Nephron (organoid): ENCODE measurements around the gene MRPL47.

Source experiments
- H3K27ac Mint-ChIP-seq, 3 experiments: 2 replicates each; pipeline ENCODE4 v1.8.0; 2020; ENCODE audit warnings: mixed read lengths in 3 of 3, mild to moderate bottlenecking in 2 of 3, moderate library complexity in 1 of 3
- H3K27me3 Mint-ChIP-seq: 2 replicates; pipeline ENCODE4 v1.8.0; 2021; ENCODE audit warnings: low read depth, mild to moderate bottlenecking, moderate library complexity, mixed read lengths
- H3K36me3 Mint-ChIP-seq: 2 replicates; pipeline ENCODE4 v1.8.0; 2020; ENCODE audit warnings: low read depth, mixed read lengths
- H3K4me1 Mint-ChIP-seq: 2 replicates; pipeline ENCODE4 v1.8.0; 2020; ENCODE audit warnings: mixed read lengths
- H3K4me3 Mint-ChIP-seq, 3 experiments: 2 replicates each; pipeline ENCODE4 v1.8.0; 2020; ENCODE audit warnings: mild to moderate bottlenecking in 3 of 3, mixed read lengths in 3 of 3, moderate library complexity in 2 of 3
- H3K9me3 Mint-ChIP-seq: 2 replicates; pipeline ENCODE4 v1.8.0; 2020; ENCODE audit warnings: mixed read lengths
- TF ChIP-seq, protein P1 (sequence below), 3 experiments: fragments of 200-600 bp; sonication (generic); IDR thresholded peaks; one replicate each; pipeline ENCODE4 v1.5.0; 2021; ENCODE audit warnings: antibody characterized with exemption in 3 of 3; ENCODE audit not compliant: unreplicated experiment in 3 of 3

Gene MRPL47

DNA sequence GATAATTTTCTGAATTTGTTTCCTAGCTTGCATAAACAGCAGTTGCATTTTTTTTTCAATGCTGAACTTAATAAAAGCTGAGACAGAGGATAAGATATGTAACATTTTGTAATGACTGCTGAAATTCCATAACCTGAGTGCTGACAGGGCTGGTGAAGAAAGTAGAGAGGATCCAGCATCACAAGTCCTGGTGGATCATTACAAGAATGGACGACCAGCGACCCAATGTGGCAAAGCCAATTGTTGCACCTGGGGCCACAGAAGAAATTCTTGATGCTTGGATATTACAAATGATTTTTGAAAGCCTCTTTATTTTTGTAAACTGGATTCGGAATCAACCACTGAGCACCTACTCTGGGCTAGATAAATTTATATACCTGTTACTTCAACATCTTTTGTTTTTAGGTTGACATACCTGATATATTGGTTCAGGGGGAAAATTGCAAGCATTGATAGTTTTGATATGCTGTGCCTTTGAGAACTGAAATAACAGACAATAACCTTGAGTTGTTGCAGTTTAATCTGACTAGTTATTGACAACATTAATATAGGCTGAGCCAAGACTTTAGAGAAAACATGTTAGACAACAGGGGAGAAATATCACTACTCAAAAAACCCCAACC is 45.6 kb downstream of the MRPL47 start:
- Mint-ChIP-seq H3K9me3 (no peaks in the 10 kb centered on the region), H3K27me3 (no peaks in the 10 kb centered on the region), H3K36me3 (no peaks in the 10 kb centered on the region), H3K27ac (peak overlapping the region in 1 of 3 experiments; percentile 36), H3K4me1 (peaks cover 5% of the 10 kb centered on the region), H3K4me3 (peak overlapping the region in 1 of 3 experiments; percentile 43)
- TF ChIP-seq, protein P1, sequence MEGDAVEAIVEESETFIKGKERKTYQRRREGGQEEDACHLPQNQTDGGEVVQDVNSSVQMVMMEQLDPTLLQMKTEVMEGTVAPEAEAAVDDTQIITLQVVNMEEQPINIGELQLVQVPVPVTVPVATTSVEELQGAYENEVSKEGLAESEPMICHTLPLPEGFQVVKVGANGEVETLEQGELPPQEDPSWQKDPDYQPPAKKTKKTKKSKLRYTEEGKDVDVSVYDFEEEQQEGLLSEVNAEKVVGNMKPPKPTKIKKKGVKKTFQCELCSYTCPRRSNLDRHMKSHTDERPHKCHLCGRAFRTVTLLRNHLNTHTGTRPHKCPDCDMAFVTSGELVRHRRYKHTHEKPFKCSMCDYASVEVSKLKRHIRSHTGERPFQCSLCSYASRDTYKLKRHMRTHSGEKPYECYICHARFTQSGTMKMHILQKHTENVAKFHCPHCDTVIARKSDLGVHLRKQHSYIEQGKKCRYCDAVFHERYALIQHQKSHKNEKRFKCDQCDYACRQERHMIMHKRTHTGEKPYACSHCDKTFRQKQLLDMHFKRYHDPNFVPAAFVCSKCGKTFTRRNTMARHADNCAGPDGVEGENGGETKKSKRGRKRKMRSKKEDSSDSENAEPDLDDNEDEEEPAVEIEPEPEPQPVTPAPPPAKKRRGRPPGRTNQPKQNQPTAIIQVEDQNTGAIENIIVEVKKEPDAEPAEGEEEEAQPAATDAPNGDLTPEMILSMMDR (IDR thresholded peaks at IDR 0.05; ENCODE audit: unreplicated experiment in 3 of 3), result peak; percentile 82 to 85 (median 84)

DNA sequence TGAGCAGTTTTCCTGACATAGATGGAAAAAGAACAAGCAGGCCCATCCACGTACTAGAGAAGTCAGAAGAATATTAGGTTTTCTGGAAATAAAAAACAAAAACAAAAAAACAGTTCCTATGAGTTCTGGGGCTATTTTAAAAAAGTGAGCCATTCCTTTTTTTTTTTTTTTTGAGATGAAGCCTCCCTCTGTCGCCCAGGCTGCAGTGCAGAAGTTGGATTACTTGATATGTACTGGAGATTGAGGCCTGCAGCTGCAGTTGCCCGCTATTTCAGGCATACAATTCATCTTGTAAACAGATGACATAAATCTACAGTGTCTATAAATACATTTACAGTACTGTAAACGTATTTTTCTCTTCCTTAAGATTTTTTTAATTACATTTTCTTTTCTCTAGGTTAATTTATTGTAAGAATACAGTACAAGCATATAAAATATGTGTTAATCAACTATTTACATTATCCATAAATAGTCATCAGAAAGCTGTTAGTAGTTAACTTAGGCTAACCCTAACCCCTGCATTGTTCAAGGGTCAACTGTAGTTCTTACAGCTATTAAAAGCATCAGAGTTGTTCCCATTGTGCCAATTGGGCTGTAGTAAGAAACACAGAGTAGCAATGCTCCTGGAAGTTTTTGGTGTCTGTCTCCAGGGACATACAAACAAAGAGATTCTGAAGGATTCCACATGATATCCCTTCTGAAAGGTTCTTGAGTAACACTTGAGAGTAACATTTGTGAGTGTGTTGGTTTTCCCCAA is 52.9 kb downstream of the MRPL47 start:
- no peaks in the 10 kb centered on the region for H3K36me3 Mint-ChIP-seq
- peak overlapping the region; percentile 10 to 65 (median 27) for H3K27ac Mint-ChIP-seq
- TF ChIP-seq, protein P1 (IDR thresholded peaks at IDR 0.05; ENCODE audit: unreplicated experiment in 3 of 3), result no peak
- H3K4me1 Mint-ChIP-seq, result peaks cover 6% of the 10 kb centered on the region
- no peak overlapping the region for H3K4me3 Mint-ChIP-seq
- no peaks in the 10 kb centered on the region for H3K27me3 Mint-ChIP-seq
- H3K9me3 Mint-ChIP-seq, result peaks cover 4% of the 10 kb centered on the region

DNA sequence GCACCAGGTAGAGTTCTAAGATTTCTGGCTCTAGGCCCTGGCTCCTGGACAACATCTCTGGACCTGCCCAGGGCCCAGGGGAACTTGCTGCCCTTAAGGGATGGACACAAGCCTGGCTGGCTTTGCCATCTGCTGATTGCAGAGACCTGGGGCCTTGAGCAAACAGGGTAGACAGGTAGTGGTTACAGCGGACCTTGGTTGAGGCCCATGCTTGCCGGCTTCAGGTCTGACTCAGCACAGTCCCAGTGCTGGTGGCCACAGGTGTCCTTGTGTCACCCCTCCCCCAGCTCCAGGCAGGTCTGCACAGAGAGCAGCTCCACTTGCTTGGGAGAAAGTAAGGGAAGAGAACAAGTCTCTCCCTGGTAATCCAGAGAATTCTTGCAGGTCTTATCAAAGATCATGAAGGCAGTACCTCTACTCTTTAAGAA is 57.6 kb downstream of the MRPL47 start:
- H3K27me3 Mint-ChIP-seq, result no peaks in the 10 kb centered on the region
- H3K27ac Mint-ChIP-seq, result no peak overlapping the region
- H3K36me3 Mint-ChIP-seq, result no peaks in the 10 kb centered on the region
- H3K4me3 Mint-ChIP-seq, result no peak overlapping the region
- peaks cover 6% of the 10 kb centered on the region for H3K4me1 Mint-ChIP-seq
- H3K9me3 Mint-ChIP-seq, result peaks cover 4% of the 10 kb centered on the region
- TF ChIP-seq, protein P1 (IDR thresholded peaks at IDR 0.05; ENCODE audit: unreplicated experiment in 3 of 3), result no peak

DNA sequence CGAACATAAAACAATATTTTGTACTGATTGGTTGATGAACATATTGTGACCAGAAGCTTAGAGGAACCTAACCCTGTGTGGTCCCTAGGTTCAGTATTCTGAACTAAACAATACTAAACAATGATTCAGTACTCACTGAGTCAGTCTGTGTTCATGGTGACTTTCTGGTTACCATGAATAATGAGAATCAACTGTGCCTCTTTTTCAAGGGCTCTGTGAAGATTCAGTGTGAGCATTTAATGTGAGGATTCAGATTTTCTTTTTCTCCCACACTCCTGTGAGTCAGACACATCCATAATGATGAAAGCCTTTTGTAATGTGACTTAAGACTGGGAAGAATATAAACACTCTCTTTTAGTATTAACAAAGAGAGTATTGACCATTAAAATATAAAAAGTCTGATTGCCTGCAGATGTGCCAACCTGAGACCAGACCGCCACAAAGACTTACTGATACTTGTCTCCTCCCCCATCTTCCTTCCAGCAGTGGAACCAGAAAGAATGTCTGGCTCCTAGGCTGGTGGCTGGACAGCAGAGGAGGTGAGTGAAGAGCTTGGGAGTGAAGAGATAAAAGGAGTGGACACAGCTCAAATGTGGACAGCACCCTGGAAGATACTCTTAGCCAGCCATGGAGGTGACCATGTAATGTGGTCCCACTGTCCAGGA is 59.3 kb downstream of the MRPL47 start:
- TF ChIP-seq, protein P1 (IDR thresholded peaks at IDR 0.05; ENCODE audit: unreplicated experiment in 3 of 3), result no peak
- Mint-ChIP-seq H3K36me3 (no peaks in the 10 kb centered on the region), H3K27ac (no peak overlapping the region), H3K4me3 (no peak overlapping the region), H3K9me3 (no peaks in the 10 kb centered on the region), H3K27me3 (no peaks in the 10 kb centered on the region), H3K4me1 (no peaks in the 10 kb centered on the region)

DNA sequence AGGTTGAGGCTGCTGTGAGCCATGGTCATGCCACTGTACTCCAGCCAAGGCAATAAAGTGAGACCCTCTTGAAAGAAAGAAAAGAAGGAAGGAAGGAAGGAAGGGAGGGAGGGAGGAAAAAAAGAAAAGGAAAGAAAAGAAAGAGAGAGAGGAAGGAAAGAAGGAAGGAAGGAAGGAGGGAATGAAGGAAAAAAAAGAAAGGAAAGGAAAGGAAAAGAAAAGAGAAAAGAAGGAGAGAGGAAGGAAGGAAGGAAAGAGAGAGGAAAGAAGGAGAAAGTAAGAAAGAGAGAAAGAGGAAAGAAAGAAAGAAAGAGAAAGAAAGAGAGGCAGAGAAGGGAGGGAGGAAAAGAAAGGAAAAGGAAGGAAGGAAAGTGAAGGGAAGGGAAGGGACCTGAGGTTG is 62.1 kb downstream of the MRPL47 start:
- Mint-ChIP-seq H3K4me3 (no peak overlapping the region), H3K4me1 (no peaks in the 10 kb centered on the region), H3K36me3 (no peaks in the 10 kb centered on the region), H3K27ac (no peak overlapping the region), H3K27me3 (peaks cover 4% of the 10 kb centered on the region), H3K9me3 (no peaks in the 10 kb centered on the region)
- TF ChIP-seq, protein P1 (IDR thresholded peaks at IDR 0.05; ENCODE audit: unreplicated experiment in 3 of 3), result no peak
